DOHH2 (cell line): ENCODE data around the gene RUSC1.
"Not testable (repeated sequence)": the region's sequence is repeated elsewhere in the genome, so short reads cannot be mapped to it uniquely, and the experiment has no call there.

Experiments used
- H3F3A ChIP-seq: fragments of 200-600 bp; sonication (generic), shearing (Covaris generic); 2 replicates; pipeline ENCODE4 v1.6.0; 2016; ENCODE audit warnings: antibody characterized with exemption, mild to moderate bottlenecking; ENCODE audit not compliant: control insufficient read depth, insufficient read depth
- H3K27ac ChIP-seq: fragments of 200-600 bp; sonication (generic); 2 replicates; pipeline ENCODE4 v1.5.1; 2014; ENCODE audit warnings: low read depth, mild to moderate bottlenecking, low read length, moderate library complexity
- H3K27me3 ChIP-seq: fragments of 200-600 bp; sonication (generic); 2 replicates; pipeline ENCODE4 v1.6.1; 2014; ENCODE audit warnings: mild to moderate bottlenecking, low read length, mixed read lengths; ENCODE audit not compliant: control insufficient read depth
- H3K36me3 ChIP-seq: fragments of 200-600 bp; sonication (generic); 2 replicates; pipeline ENCODE4 v1.6.1; 2014; ENCODE audit warnings: mild to moderate bottlenecking, low read length, moderate library complexity, mixed read lengths; ENCODE audit not compliant: control insufficient read depth
- H3K4me1 ChIP-seq: fragments of 200-600 bp; sonication (generic); 2 replicates; pipeline ENCODE4 v1.6.1; 2014; ENCODE audit warnings: mild to moderate bottlenecking, low read length, mixed read lengths; ENCODE audit not compliant: control insufficient read depth
- H3K4me2 ChIP-seq: fragments of 200-600 bp; sonication (generic); 2 replicates; pipeline ENCODE4 v1.6.0; 2014; ENCODE audit warnings: mild to moderate bottlenecking, low read length, moderate library complexity
- H3K4me3 ChIP-seq: fragments of 200-600 bp; sonication (generic); 2 replicates; pipeline ENCODE4 v1.5.1; 2014; ENCODE audit warnings: mild to moderate bottlenecking, low read length, mixed read lengths
- H3K79me2 ChIP-seq: fragments of 200-600 bp; sonication (generic); 2 replicates; pipeline ENCODE4 v1.6.1; 2014; ENCODE audit warnings: mild to moderate bottlenecking, low read length, mixed read lengths; ENCODE audit not compliant: control insufficient read depth
- H3K9me2 ChIP-seq: fragments of 200-600 bp; sonication (generic); replicated peaks from 2 replicates; pipeline ENCODE4 v1.6.1; 2014; ENCODE audit warnings: mild to moderate bottlenecking, low read length, mixed read lengths; ENCODE audit not compliant: control insufficient read depth
- H3K9me3 ChIP-seq: fragments of 200-600 bp; sonication (generic); 2 replicates; pipeline ENCODE4 v1.6.1; 2014; ENCODE audit warnings: antibody characterized with exemption, low read length, mixed read lengths; ENCODE audit not compliant: control insufficient read depth, insufficient read depth
- H4K20me1 ChIP-seq: fragments of 200-600 bp; sonication (generic); 2 replicates; pipeline ENCODE4 v1.6.0; 2014; ENCODE audit warnings: low read depth, mild to moderate bottlenecking, antibody characterized with exemption, low read length, moderate library complexity; ENCODE audit not compliant: control insufficient read depth, insufficient read depth
- CTCF ChIP-seq: fragments of 200-600 bp; sonication (generic); IDR thresholded peaks from one replicate; pipeline ENCODE4 v1.5.1; 2014; ENCODE audit warnings: antibody characterized with exemption, mild to moderate bottlenecking, low read depth, low read length; ENCODE audit not compliant: poor library complexity, severe bottlenecking
- EZH2phosphoT487 ChIP-seq: fragments of 200-600 bp; sonication (generic); IDR thresholded peaks from 2 replicates; pipeline ENCODE4 v1.6.1; 2017; ENCODE audit warnings: borderline replicate concordance, mild to moderate bottlenecking, antibody characterized with exemption, low read length, moderate library complexity, mixed read lengths

Gene RUSC1

DNA sequence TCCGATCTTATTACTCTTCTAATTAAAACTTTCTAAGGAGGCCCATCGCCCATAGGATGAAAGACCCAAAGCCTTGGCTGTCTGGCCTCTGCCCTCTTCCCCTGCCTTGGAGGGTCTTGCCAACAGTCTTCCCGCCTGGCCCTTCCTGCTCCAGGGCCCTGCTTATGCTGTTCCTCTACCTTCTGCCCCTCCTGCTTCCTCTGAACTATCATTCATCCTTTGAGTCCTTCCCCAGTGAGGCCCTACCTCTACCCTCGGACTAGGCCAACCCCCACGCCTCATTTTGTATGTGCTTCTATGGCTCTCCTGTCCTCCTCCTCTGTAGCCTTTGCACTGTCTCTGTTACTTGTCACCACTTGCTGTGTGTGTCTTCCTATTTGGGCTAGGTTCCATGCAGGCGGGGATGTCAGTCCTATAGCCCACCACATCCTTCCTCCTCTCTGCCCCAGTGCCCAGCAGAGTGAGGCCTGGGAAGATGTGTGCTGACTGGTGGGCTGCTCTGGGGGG is 5.4 kb downstream of the RUSC1 start:
- Histone ChIP-seq H3K36me3 (peaks cover 31% of the 10 kb centered on the region), H3K4me1 (peaks cover 31% of the 10 kb centered on the region), H3K4me3 (no peak overlapping the region), H3K9me3 (no peaks in the 10 kb centered on the region), H3K27me3 (no peaks in the 10 kb centered on the region), H3K27ac (no peak overlapping the region), H3K79me2 (peaks cover 10% of the 10 kb centered on the region), H3K9me2 (no peaks in the 10 kb centered on the region), H3F3A (0 out of 2 replicates have a peak, but pooled peaks cover 4% of the 10 kb centered on the region), H4K20me1 (no peaks in the 10 kb centered on the region), H3K4me2 (peak overlapping the region; percentile 100; the same call in 1 of the 2 replicates)
- no peak for TF ChIP-seq CTCF
- TF ChIP-seq EZH2phosphoT487 = no peak

- no peak for TF ChIP-seq EZH2phosphoT487
- TF ChIP-seq CTCF = no peak
- no peaks in the 10 kb centered on the region for H3K9me2 ChIP-seq
- H3K4me3 ChIP-seq = no peak overlapping the region
- H3K27ac ChIP-seq = no peak overlapping the region
- peaks cover 36% of the 10 kb centered on the region for H3K36me3 ChIP-seq
- H3K4me1 ChIP-seq = peaks cover 35% of the 10 kb centered on the region
- 0 out of 2 replicates have a peak, but pooled peaks cover 4% of the 10 kb centered on the region for H3F3A ChIP-seq
- H3K9me3 ChIP-seq = no peaks in the 10 kb centered on the region
- H3K79me2 ChIP-seq = peaks cover 10% of the 10 kb centered on the region
- H4K20me1 ChIP-seq = no peaks in the 10 kb centered on the region
- no peak overlapping the region for H3K4me2 ChIP-seq
- no peaks in the 10 kb centered on the region for H3K27me3 ChIP-seq
Observed at GRCh38 chr1:155326631-155327037, 5.9 kb downstream of the RUSC1 start.

DNA sequence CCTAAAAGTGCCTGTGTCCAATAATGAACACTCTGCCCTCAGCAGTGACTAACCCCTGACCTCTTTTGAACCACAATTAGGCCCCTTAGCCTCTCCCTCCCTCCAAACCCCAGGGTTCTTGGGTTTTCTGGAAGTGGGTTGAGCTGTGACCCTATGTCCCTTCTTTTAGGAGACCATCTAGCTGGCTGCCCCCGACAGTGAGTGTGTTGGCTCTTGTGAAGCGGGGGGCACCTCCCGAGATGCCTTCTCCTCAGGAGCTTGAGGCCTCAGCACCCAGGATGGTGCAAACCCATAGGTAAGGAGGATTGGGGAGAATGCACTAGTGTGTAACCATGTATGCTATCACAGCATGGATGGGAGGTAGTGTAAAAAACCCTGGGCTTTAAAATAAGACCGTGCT is 7.3 kb downstream of the RUSC1 start:
- Histone ChIP-seq H3K36me3 (peaks cover 36% of the 10 kb centered on the region), H3K4me3 (no peak overlapping the region), H4K20me1 (no peaks in the 10 kb centered on the region), H3K4me2 (no peak overlapping the region), H3K9me2 (no peaks in the 10 kb centered on the region), H3K4me1 (peaks cover 24% of the 10 kb centered on the region), H3F3A (0 out of 2 replicates have a peak, but pooled peaks cover 4% of the 10 kb centered on the region), H3K27ac (no peak overlapping the region), H3K27me3 (no peaks in the 10 kb centered on the region), H3K79me2 (peaks cover 10% of the 10 kb centered on the region), H3K9me3 (no peaks in the 10 kb centered on the region)
- no peak for TF ChIP-seq CTCF
- no peak for TF ChIP-seq EZH2phosphoT487

DNA sequence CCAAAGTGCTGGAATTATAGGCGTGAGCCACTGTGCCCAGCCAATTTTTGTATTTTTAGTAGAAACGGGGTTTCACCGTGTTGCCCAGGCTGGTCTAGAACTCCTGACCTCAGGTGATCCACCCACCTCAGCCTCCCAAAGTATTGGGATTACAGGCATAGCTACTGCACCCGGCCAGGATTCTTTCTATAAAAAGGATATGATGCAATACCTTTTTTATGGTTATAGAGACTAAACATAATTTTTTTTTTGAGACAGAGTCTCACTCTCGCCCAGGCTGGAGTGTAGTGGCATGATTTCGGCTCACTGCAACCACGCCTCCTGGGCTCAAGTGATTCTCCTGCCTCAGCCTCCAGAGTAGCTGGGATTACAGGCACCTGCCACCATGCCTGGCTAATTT is 8.2 kb downstream of the RUSC1 start:
- Histone ChIP-seq H3K36me3 (peaks cover 36% of the 10 kb centered on the region), H3K79me2 (peaks cover 10% of the 10 kb centered on the region), H3K4me1 (peaks cover 24% of the 10 kb centered on the region)
- not testable (repeated sequence) for H3K4me2 ChIP-seq, H3K4me3 ChIP-seq, H3K27ac ChIP-seq, H3F3A ChIP-seq, H3K9me2 ChIP-seq, H4K20me1 ChIP-seq, H3K9me3 ChIP-seq, H3K27me3 ChIP-seq
